Adrenal gland (tissue), 5 donors: ENCODE results near the gene MOSPD2.

ENCODE experiments used
- CTCF ChIP-seq, 6 experiments: fragments of 450-650 bp in 4 of 6; fragments of 200-600 bp in 2 of 6; sonication (generic) in 1 of 6; IDR thresholded peaks; 1 replicate in 5 of 6; 2 replicates in 1 of 6; pipeline versions ENCODE4 v1.5.1 to v1.8.0; 2016 to 2021; ENCODE audit warnings: antibody characterized with exemption in 6 of 6, mild to moderate bottlenecking in 2 of 6, moderate library complexity in 1 of 6
- POLR2A ChIP-seq, 2 donors: fragments of 450-650 bp; IDR thresholded peaks; one replicate each; pipeline ENCODE4 v1.6.1; 2017; ENCODE audit warnings: antibody characterized with exemption in 2 of 2, mild to moderate bottlenecking in 2 of 2, moderate library complexity in 1 of 2
- donor health status: DM: no; HTN: no; CAD: no.

DNA sequence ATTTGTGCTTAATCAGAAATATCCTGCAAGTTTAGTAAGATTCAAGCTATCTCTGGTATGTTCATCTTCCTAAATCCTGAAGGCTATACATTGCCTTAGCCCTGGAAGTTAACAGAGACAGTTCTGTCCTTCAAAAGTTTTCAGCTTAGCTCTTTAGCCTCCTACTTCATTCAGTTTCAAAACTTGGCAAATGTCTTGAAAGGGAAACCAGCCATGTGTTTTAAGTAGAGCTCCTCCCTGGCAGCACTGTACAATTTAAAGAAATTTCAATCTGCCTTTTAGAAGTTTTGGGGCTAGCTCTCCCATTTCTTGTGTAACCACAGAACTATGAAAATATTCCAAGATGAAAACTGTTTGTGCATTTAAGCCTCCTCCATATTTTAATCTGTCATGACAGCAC, 47.4 kb upstream of the MOSPD2 start:
- no peak for TF ChIP-seq CTCF (IDR thresholded peaks at IDR 0.05)
- TF ChIP-seq POLR2A (IDR thresholded peaks at IDR 0.05): no peak
